ENCODE results near the gene FLAD1. TPM values are rescaled to one million over a fixed set of nuclear protein-coding genes. Genes with fewer than 3 reads are reported as not detected.

Gene FLAD1
- total RNA-seq, 1 experiment from 2014 or later = 97.0 TPM

DNA sequence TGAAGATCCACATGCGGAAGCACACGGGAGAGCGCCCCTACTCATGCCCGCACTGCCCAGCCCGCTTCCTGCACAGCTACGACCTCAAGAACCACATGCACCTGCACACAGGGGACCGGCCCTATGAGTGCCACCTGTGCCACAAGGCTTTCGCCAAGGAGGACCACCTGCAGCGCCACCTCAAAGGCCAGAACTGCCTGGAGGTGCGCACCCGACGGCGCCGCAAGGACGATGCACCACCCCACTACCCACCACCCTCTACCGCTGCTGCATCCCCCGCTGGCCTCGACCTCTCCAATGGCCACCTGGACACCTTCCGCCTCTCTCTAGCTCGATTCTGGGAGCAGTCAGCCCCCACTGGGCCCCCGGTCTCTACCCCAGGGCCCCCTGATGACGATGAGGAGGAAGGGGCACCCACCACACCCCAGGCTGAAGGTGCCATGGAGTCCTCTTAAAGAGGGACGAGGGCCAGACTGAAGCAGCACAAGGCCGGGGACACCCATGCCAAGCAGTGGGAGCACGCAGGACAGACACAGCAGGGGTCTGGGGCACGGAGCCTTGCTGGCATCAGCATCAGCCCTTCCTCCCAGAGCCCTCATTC, 33.2 kb downstream of the FLAD1 start:
- no peak overlapping the region for H2BK20ac ChIP-seq (ENCODE audit: low read depth, low read length, poor library complexity, severe bottlenecking)
- no peak overlapping the region for H2BK15ac ChIP-seq (ENCODE audit: low read depth, low read length)
- no peak overlapping the region for H3K14ac ChIP-seq (ENCODE audit: insufficient read depth, low read length)
- H3K79me2 ChIP-seq (ENCODE audit: insufficient read depth, low read length) = no peaks in the 10 kb centered on the region; the same call in 1 of the 2 replicates
- peak overlapping the region; percentile 4 for H3K4me2 ChIP-seq (ENCODE audit: insufficient read depth, insufficient read length, low read length)
- no peak overlapping the region for H3K27ac ChIP-seq (ENCODE audit: insufficient read length, low read depth, low read length)
- TF ChIP-seq, protein P1, sequence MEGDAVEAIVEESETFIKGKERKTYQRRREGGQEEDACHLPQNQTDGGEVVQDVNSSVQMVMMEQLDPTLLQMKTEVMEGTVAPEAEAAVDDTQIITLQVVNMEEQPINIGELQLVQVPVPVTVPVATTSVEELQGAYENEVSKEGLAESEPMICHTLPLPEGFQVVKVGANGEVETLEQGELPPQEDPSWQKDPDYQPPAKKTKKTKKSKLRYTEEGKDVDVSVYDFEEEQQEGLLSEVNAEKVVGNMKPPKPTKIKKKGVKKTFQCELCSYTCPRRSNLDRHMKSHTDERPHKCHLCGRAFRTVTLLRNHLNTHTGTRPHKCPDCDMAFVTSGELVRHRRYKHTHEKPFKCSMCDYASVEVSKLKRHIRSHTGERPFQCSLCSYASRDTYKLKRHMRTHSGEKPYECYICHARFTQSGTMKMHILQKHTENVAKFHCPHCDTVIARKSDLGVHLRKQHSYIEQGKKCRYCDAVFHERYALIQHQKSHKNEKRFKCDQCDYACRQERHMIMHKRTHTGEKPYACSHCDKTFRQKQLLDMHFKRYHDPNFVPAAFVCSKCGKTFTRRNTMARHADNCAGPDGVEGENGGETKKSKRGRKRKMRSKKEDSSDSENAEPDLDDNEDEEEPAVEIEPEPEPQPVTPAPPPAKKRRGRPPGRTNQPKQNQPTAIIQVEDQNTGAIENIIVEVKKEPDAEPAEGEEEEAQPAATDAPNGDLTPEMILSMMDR (conservative IDR thresholded peaks at IDR 0.05) = no peak
- H4K5ac ChIP-seq (ENCODE audit: insufficient read length, low read depth, low read length) = no peak overlapping the region
- no peak overlapping the region for H3K56ac ChIP-seq (ENCODE audit: insufficient read length, low read depth, low read length)
- no peak overlapping the region for H2BK12ac ChIP-seq (ENCODE audit: insufficient read length, low read depth, low read length)
- H2BK5ac ChIP-seq (ENCODE audit: insufficient read length, low read length) = no peak overlapping the region
- Mint-ChIP-seq H3K4me3 (peak overlapping the region in 1 of 2 experiments; percentile 67; a peak in 3 of 5 replicates), H3K36me3 (ENCODE audit: insufficient read depth in 1 of 3, low read depth in 3 of 3) (peaks cover 8 to 39% (median 23%) of the 10 kb centered on the region in 3 experiments; a peak in 6 of 7 replicates), H3K27ac (peak overlapping the region in 2 of 3 experiments; percentile 66 to 95; a peak in 3 of 7 replicates), H3K9me3 (no peaks in the 10 kb centered on the region; a peak in 1 of 5 replicates), H3K27me3 (ENCODE audit: low read depth) (no peaks in the 10 kb centered on the region; the same call in none of the 2 replicates), H3K4me1 (peaks cover 35 to 57% of the 10 kb centered on the region in 2 experiments)
- no peaks in the 10 kb centered on the region for H3K79me1 ChIP-seq (ENCODE audit: insufficient read depth, low read depth, low read length, poor library complexity, severe bottlenecking)
- no peak overlapping the region for H3T11ph ChIP-seq (ENCODE audit: low read length)
- H3K18ac ChIP-seq (ENCODE audit: insufficient read length, low read depth, low read length) = no peak overlapping the region
- no peak overlapping the region for H2AK5ac ChIP-seq (ENCODE audit: insufficient read length, low read length)
- no peaks in the 10 kb centered on the region for H3K9me3 ChIP-seq (ENCODE audit: control insufficient read depth, low read depth, low read length)
- peaks cover 3% of the 10 kb centered on the region; the same call in 1 of the 2 replicates for H3K4me1 ChIP-seq (ENCODE audit: insufficient read depth, low read length)
- no peaks in the 10 kb centered on the region for H3K27me3 ChIP-seq (ENCODE audit: insufficient read depth, low read length)
- no CpG with 5 or more reads among the region's 26 CpGs for WGBS (ENCODE audit: extremely low coverage, insufficient read length, low lambda C conversion rate)
- no peak overlapping the region for H3K9ac ChIP-seq (ENCODE audit: extremely low read depth, insufficient read length, low read length)
- no peaks in the 10 kb centered on the region for H4K20me1 ChIP-seq (ENCODE audit: control insufficient read depth, insufficient read depth, insufficient read length)
- H3K4ac ChIP-seq (ENCODE audit: low read depth, low read length) = no peak overlapping the region
- H2AFZ ChIP-seq (ENCODE audit: low read length) = no peak overlapping the region
- H4K91ac ChIP-seq (ENCODE audit: insufficient read length, low read depth, low read length) = no peak overlapping the region
- no peaks in the 10 kb centered on the region for H3K23me2 ChIP-seq (ENCODE audit: insufficient read length, low read depth, low read length, poor library complexity, severe bottlenecking)
- no peak overlapping the region for H3K23ac ChIP-seq (ENCODE audit: insufficient read length, low read depth, low read length)
- H2BK120ac ChIP-seq (ENCODE audit: low read depth, low read length, poor library complexity, severe bottlenecking) = no peak overlapping the region
- DNase-seq = no peak
- no peak overlapping the region for H4K8ac ChIP-seq (replicated peaks; ENCODE audit: insufficient read length, low read depth, low read length)

Data from H9 (cell line).